ENCODE results near the gene ACYP1. TPM values are rescaled to one million over a fixed set of nuclear protein-coding genes. Genes with fewer than 3 reads are reported as not detected.

Gene ACYP1
- total RNA-seq, 1 experiment from 2014 or later: 23.5 TPM

GRCh38 chr14:75098212-75098611 is 34.4 kb upstream of the ACYP1 start:
- Histone ChIP-seq H3K27ac (ENCODE audit: low read length) (no peak overlapping the region), H3K9me3 (ENCODE audit: low read length) (no peaks in the 10 kb centered on the region), H3K79me2 (ENCODE audit: low read length) (no peaks in the 10 kb centered on the region), H3F3A (ENCODE audit: low read length, unreplicated experiment) (no peaks in the 10 kb centered on the region), H3K4me2 (ENCODE audit: low read length) (no peak overlapping the region), H3K9me2 (replicated peaks; ENCODE audit: low read length) (no peaks in the 10 kb centered on the region), H3K36me3 (ENCODE audit: low read depth, low read length) (peaks cover 4% of the 10 kb centered on the region; the same call in 1 of the 2 replicates), H4K20me1 (ENCODE audit: low read length) (no peaks in the 10 kb centered on the region), H3K9ac (ENCODE audit: low read length) (no peak overlapping the region), H3K4me1 (ENCODE audit: insufficient read depth, low read length) (no peaks in the 10 kb centered on the region), H3K4me3 (ENCODE audit: low read length) (no peak overlapping the region), H2AFZ (ENCODE audit: low read length) (no peak overlapping the region), H3K27me3 (ENCODE audit: low read length) (no peaks in the 10 kb centered on the region)
- ChIA-PET CTCF (interaction anchor here (0.6 kb wide), 1 partner anchor 8 kb away, joined by 4 read pairs; no protein-coding TSS in a partner anchor), POLR2A (ENCODE audit: unreplicated experiment) (no interaction called here)
- ATAC-seq (no peak), DNase-seq (no peak)
- no peak for TF ChIP-seq EZH2phosphoT487 (IDR thresholded peaks at IDR 0.05; ENCODE audit: borderline replicate concordance, low read length)
- no peak for TF ChIP-seq EZH2 (IDR thresholded peaks at IDR 0.05; ENCODE audit: low read length, unreplicated experiment)
- TF ChIP-seq CTCF (conservative IDR thresholded peaks at IDR 0.05; ENCODE audit: low read depth, low read length): no peak
- intact Hi-C loops (cut with micrococcal nuclease): no loop called here
- no TSS peak for BruUV-seq (replicated peaks)

- no peaks in the 10 kb centered on the region for H3F3A ChIP-seq (ENCODE audit: low read length, unreplicated experiment)
- TF ChIP-seq EZH2phosphoT487 (IDR thresholded peaks at IDR 0.05; ENCODE audit: borderline replicate concordance, low read length): no peak
- no peak for TF ChIP-seq CTCF (conservative IDR thresholded peaks at IDR 0.05; ENCODE audit: low read depth, low read length)
- TF ChIP-seq EZH2 (IDR thresholded peaks at IDR 0.05; ENCODE audit: low read length, unreplicated experiment): no peak
- no peak for DNase-seq
- H3K9ac ChIP-seq (ENCODE audit: low read length): no peak overlapping the region
- BruUV-seq (replicated peaks): no TSS peak
- H3K4me2 ChIP-seq (ENCODE audit: low read length): no peak overlapping the region
- intact Hi-C loops (cut with micrococcal nuclease): no loop called here
- peaks cover 4% of the 10 kb centered on the region; the same call in 1 of the 2 replicates for H3K36me3 ChIP-seq (ENCODE audit: low read depth, low read length)
- ATAC-seq: no peak
- H3K9me3 ChIP-seq (ENCODE audit: low read length): no peaks in the 10 kb centered on the region
- no peaks in the 10 kb centered on the region for H3K79me2 ChIP-seq (ENCODE audit: low read length)
- H3K4me1 ChIP-seq (ENCODE audit: insufficient read depth, low read length): no peaks in the 10 kb centered on the region
- no peaks in the 10 kb centered on the region for H4K20me1 ChIP-seq (ENCODE audit: low read length)
- no peaks in the 10 kb centered on the region for H3K9me2 ChIP-seq (replicated peaks; ENCODE audit: low read length)
- H3K4me3 ChIP-seq (ENCODE audit: low read length): no peak overlapping the region
- no peak overlapping the region for H3K27ac ChIP-seq (ENCODE audit: low read length)
- H2AFZ ChIP-seq (ENCODE audit: low read length): no peak overlapping the region
- CTCF ChIA-PET: no interaction called here
- POLR2A ChIA-PET (ENCODE audit: unreplicated experiment): no interaction called here
- no peaks in the 10 kb centered on the region for H3K27me3 ChIP-seq (ENCODE audit: low read length)
Measured at GRCh38 chr14:75096959-75097358, 33.1 kb upstream of the ACYP1 start.

GRCh38 chr14:75095690-75096089 is 31.9 kb upstream of the ACYP1 start:
- TF ChIP-seq EZH2phosphoT487 (IDR thresholded peaks at IDR 0.05; ENCODE audit: borderline replicate concordance, low read length) (no peak), EZH2 (IDR thresholded peaks at IDR 0.05; ENCODE audit: low read length, unreplicated experiment) (no peak), CTCF (conservative IDR thresholded peaks at IDR 0.05; ENCODE audit: low read depth, low read length) (no peak)
- Histone ChIP-seq H3K27me3 (ENCODE audit: low read length) (no peaks in the 10 kb centered on the region), H2AFZ (ENCODE audit: low read length) (no peak overlapping the region), H3K4me1 (ENCODE audit: insufficient read depth, low read length) (no peaks in the 10 kb centered on the region), H3K4me3 (ENCODE audit: low read length) (no peak overlapping the region), H4K20me1 (ENCODE audit: low read length) (no peaks in the 10 kb centered on the region), H3K9ac (ENCODE audit: low read length) (no peak overlapping the region), H3K9me3 (ENCODE audit: low read length) (no peaks in the 10 kb centered on the region), H3K27ac (ENCODE audit: low read length) (no peak overlapping the region), H3K9me2 (replicated peaks; ENCODE audit: low read length) (no peaks in the 10 kb centered on the region), H3K79me2 (ENCODE audit: low read length) (no peaks in the 10 kb centered on the region), H3K36me3 (ENCODE audit: low read depth, low read length) (peaks cover 4% of the 10 kb centered on the region; the same call in 1 of the 2 replicates), H3F3A (ENCODE audit: low read length, unreplicated experiment) (no peaks in the 10 kb centered on the region), H3K4me2 (ENCODE audit: low read length) (no peak overlapping the region)
- intact Hi-C loops (cut with micrococcal nuclease): no loop called here
- DNase-seq: no peak
- ChIA-PET CTCF (no interaction called here), POLR2A (ENCODE audit: unreplicated experiment) (no interaction called here)
- no TSS peak for BruUV-seq (replicated peaks)
- no peak for ATAC-seq
